C4-2B (cell line): ENCODE measurements around the gene TANGO6.
"Not testable (repeated sequence)": the region's sequence is repeated elsewhere in the genome, so short reads cannot be mapped to it uniquely, and the experiment has no call there.

Experiments
- H3K27ac ChIP-seq: fragments of 450-650 bp; 2 replicates; pipeline ENCODE4 v1.5.1; 2017
- ZFX ChIP-seq: fragments of 450-650 bp; IDR thresholded peaks from 2 replicates; pipeline ENCODE4 v1.6.1; 2017
- TF ChIP-seq, protein P1 (sequence below): fragments of 450-650 bp; conservative IDR thresholded peaks from 2 replicates; pipeline ENCODE4 v1.5.1; 2017; ENCODE audit warnings: mild to moderate bottlenecking

The TANGO6 gene

DNA sequence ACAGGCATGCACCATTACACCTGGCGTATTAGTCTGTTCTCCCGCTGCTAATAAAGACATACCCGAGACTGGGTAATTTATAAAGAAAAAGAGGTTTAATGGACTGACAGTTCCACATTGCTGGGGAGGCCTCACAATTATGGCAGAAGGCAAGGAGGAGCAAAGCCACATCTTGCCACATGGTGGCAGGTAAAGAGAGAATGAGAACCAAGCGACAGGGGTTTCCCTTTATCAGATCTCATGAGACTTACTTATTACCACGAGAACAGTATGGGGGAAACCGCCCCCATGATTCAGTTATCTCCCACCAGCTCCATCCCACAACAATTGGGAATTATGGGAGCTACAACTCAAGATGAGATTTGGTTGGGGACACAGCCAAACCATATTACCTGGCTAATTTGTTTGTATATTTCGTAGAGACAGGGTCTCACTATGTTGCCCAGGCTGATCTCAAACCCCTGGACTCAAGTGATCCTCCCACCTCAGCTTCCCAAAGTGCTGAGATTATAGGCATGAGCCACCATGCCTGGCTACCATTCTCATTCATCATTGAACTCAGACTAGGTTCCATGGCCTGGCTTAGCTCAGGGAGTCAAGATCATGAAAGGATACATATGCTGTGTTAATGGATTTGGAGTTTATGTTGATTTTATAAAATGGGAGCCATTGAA, 147.0 kb downstream of the TANGO6 start:
- not testable (repeated sequence) for H3K27ac ChIP-seq
- TF ChIP-seq, protein P1, sequence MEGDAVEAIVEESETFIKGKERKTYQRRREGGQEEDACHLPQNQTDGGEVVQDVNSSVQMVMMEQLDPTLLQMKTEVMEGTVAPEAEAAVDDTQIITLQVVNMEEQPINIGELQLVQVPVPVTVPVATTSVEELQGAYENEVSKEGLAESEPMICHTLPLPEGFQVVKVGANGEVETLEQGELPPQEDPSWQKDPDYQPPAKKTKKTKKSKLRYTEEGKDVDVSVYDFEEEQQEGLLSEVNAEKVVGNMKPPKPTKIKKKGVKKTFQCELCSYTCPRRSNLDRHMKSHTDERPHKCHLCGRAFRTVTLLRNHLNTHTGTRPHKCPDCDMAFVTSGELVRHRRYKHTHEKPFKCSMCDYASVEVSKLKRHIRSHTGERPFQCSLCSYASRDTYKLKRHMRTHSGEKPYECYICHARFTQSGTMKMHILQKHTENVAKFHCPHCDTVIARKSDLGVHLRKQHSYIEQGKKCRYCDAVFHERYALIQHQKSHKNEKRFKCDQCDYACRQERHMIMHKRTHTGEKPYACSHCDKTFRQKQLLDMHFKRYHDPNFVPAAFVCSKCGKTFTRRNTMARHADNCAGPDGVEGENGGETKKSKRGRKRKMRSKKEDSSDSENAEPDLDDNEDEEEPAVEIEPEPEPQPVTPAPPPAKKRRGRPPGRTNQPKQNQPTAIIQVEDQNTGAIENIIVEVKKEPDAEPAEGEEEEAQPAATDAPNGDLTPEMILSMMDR: peak; percentile 12

DNA sequence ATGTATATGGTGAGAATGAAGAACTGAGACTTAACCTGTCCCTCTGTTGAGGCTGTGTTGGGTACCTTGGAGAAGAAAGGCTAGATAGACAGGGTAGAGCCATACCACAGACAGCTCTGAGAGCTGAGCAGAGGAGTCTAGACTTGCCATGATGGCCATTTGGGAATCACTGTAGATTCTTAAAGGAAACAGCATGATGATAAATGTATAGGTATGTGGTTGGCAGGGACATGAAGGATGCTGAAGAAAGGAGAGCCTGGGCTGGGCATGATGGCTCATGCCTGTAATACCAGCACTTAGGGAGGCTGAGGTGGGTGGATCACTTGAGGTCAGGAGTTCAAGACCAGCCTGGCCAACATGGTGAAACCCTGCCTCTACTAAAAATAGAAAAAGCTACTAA, 147.7 kb downstream of the TANGO6 start:
- TF ChIP-seq, protein P1: no peak
- TF ChIP-seq ZFX: no peak
- H3K27ac ChIP-seq: no peak overlapping the region

DNA sequence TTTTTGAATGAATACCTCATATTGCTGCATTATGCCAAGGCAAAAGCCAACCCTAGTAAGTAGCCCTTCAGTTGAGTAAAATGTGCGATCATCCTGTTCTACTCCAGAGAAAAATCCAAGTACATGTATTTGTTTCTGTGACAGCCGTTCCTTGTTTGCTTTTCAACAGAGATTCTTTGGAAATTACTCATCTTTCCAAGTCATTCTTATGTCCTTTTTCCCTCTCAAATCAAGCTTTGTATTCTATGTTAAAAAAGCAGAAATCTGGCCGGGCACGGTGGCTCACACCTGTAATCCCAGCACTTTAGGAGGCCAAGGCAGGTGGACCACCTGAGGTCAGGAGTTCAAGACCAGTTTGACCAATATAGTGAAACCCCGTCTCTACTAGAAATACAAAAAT, 149.2 kb downstream of the TANGO6 start:
- TF ChIP-seq, protein P1: no peak
- no peak for TF ChIP-seq ZFX
- H3K27ac ChIP-seq: no peak overlapping the region

DNA sequence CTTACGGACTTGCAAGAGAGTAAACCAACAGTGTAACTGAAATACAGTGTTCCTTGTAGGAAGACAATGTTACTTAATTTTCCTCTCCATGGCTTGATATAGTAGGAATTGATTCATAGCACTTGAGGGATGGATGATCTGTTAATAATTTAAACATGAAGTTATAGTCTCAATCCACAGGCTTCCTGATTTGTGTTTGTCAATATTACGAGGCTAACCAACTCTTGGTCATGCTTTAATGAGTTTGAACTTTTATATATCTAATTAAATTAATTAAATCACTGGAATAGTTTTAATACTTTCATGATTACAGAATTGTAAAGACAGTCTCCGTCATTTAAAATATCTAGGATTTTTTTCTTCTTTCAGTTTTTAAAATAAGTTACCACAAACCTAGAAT, 150.1 kb downstream of the TANGO6 start:
- TF ChIP-seq, protein P1: no peak
- no peak for TF ChIP-seq ZFX
- H3K27ac ChIP-seq: no peak overlapping the region

DNA sequence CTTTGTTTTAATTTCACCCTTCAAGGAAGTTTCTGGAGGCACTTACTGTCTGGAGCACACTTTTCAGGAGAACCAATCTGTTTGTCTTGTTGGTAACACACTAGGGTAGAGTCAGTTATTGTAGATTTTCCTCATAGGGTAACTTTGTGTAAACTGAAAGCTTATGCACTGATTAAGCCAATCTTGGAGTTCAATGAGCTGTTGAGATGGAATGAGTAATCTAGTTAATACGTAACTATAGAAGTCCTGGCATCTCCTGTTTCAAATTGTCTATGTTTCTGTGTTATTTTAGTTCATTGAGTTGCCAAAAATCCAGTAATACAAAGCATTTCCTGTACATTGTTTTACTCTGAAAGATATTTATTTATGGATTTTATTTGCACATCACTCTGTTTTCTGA, 150.6 kb downstream of the TANGO6 start:
- no peak overlapping the region for H3K27ac ChIP-seq
- no peak for TF ChIP-seq ZFX
- TF ChIP-seq, protein P1: no peak

DNA sequence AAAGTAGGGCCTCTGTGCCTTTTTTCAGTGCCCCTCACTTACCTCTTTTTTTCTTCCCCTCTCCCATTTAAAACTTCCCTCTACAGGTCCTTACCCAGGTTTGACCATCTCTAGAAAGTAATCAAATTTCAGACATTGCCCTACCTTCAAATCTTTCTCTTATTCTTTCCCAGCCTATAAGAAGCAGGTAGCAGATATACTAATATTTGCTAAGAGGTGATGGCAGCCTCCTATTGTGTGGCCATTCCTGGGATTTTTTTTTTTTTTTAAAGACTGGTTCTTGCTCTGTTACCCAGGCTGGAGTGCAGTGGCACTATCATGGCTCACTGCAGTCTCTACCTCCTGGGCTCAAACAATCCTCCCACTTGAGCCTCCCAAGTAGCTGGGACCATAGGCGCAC, 151.0 kb downstream of the TANGO6 start:
- no peak overlapping the region for H3K27ac ChIP-seq
- TF ChIP-seq, protein P1: no peak
- no peak for TF ChIP-seq ZFX

DNA sequence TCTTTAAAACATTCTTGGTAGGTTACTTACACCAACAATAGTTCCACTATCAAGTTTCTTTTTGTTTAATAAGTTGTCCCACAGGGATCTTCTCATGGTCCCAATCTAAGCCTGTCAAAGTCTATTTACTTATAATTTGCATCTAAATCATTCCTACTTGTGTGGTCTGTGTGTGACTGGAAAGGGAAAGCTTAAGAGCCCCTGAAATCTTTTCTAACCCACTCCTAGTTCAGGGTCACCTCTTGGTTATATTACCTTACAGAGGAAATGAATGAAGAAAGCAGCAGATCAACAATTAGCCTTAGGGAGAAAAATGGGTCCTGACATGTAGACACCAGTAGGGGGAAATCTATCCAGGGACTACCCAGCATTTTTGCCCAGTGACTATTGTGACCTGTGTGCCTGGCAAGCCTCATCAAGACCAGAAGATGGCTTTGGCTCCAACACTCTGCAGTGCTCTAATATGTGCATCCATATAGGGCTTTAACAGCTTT, 151.7 kb downstream of the TANGO6 start:
- no peak overlapping the region for H3K27ac ChIP-seq
- TF ChIP-seq, protein P1: peak; percentile 45
- TF ChIP-seq ZFX: no peak
